ENCODE results near the gene ZBTB21.
"Not testable (repeated sequence)": the region's sequence is repeated elsewhere in the genome, so short reads cannot be mapped to it uniquely, and the experiment has no call there.

The ZBTB21 gene

DNA sequence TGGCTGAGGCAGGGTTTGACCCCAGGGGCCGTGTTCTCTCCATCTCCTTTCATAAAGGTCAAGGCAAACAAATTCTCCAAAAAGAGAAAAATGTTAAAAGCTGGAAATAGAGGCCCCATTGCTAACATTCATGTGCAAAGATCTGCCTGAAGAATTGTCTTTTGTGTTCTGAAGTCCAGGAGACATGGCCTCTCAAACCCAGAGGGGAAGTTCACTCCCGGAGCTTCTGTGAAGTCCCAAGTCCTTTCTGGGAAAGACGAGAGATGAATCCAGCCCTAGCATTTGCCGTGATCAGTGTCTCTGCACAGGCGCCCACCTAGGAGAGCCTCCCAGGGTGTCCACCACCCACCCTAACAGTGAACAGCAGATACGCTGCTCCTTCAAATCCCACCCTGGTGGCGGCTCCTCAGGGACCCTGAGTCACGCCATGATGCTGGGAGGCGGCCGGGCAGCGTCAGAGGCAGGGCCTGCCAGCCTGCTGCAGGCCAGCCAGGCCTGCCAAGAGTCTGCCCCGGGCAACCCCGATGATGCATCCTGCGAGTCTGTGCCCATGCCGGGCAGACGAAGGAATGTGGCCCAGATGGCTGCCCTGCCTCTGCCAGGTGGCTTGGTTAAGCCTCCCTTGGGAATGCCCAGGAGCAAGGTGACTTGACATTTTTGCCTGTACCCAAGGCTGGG lies 51.1 kb downstream of the ZBTB21 start:
- Histone ChIP-seq H3K27me3 (ENCODE audit: low read depth) (no peaks in the 10 kb centered on the region), H3K4me3 (no peak overlapping the region), H3K36me3 (replicated peaks) (no peaks in the 10 kb centered on the region), H3K9me3 (no peaks in the 10 kb centered on the region), H3K4me1 (peaks cover 5% of the 10 kb centered on the region)
- in situ Hi-C loops (cut with MboI; ENCODE audit: low sequenced_read_pairs), result no loop called here
- DNase-seq (ENCODE audit: low spot score in 2 of 2), result no peak

- no peak for DNase-seq (ENCODE audit: low spot score in 2 of 2)
- Histone ChIP-seq H3K4me3 (no peak overlapping the region), H3K9me3 (no peaks in the 10 kb centered on the region), H3K27me3 (ENCODE audit: low read depth) (no peaks in the 10 kb centered on the region), H3K4me1 (peaks cover 6% of the 10 kb centered on the region), H3K36me3 (replicated peaks) (no peaks in the 10 kb centered on the region)
- in situ Hi-C loops (cut with MboI; ENCODE audit: low sequenced_read_pairs), result no loop called here
Observed at GRCh38 chr21:41957991-41958766, 52.0 kb downstream of the ZBTB21 start.

DNA sequence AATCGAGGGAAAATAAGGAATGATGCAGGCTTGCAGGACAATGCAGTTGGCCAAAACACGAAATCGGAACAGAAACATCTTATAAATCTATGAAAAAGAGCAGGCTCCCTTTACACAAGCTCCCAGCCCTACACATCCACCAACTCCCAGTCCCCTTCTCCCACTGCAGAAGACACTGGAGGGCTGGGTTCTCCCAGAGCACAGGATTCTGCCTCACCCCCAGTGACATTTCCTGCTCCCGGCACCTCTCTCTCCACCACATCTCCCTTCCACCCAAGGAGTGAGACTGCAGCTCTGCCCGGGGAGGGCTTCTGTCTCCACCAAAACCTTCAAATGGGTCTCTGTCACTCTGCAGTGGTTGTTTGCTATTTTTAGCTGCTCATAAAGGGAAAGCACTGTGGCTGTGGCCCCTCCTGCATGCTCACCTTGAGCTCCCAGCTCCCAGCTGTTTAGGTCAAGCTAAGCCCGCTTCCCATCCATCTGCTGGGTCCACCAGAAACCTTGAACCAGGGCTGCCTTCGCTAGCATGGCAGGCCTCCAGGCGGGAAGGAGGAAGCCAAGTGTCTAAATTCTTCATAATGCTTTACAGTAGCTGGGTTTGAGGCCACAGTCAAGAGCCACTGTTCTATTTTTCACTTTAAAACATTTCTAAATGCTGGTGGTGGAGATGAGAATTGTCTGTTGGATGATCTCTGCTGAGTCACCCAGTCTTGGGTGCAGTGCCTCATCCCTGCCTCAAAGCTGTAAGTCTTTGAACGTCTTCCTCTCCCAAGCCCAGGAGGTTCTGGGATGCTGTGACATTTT lies 53.0 kb downstream of the ZBTB21 start:
- peaks cover 10% of the 10 kb centered on the region for H3K4me1 ChIP-seq
- no peak for DNase-seq (ENCODE audit: low spot score in 2 of 2)
- no peaks in the 10 kb centered on the region for H3K36me3 ChIP-seq (replicated peaks)
- no peaks in the 10 kb centered on the region for H3K9me3 ChIP-seq
- H3K4me3 ChIP-seq, result no peak overlapping the region
- in situ Hi-C loops (cut with MboI; ENCODE audit: low sequenced_read_pairs), result no loop called here
- H3K27me3 ChIP-seq (ENCODE audit: low read depth), result no peaks in the 10 kb centered on the region

DNA sequence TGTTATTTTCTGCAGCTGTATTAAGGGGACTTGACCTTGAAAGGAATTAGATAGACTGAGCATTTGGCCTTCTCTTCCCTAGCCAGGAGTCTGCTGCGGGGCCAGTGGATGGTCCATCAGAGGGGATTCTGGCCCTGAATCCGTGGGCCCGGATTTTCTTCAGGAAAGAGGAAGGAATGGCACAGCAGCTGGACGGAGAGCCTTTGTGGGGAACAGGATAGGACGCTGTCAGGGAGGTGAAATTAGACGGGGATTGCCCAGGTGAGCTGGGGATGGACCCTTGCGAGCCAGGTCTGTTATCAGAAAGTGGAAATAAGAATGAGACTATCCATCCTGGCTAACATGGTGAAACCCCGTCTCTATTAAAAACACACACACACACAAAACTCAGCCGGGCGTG lies 54.6 kb downstream of the ZBTB21 start:
- Histone ChIP-seq H3K36me3 (replicated peaks) (no peaks in the 10 kb centered on the region; the same call in 1 of the 2 replicates), H3K27me3 (ENCODE audit: low read depth) (no peaks in the 10 kb centered on the region), H3K4me1 (peaks cover 27% of the 10 kb centered on the region), H3K4me3 (no peak overlapping the region), H3K9me3 (no peaks in the 10 kb centered on the region)
- in situ Hi-C loops (cut with MboI; ENCODE audit: low sequenced_read_pairs), result no loop called here
- no peak for DNase-seq (ENCODE audit: low spot score in 2 of 2)

DNA sequence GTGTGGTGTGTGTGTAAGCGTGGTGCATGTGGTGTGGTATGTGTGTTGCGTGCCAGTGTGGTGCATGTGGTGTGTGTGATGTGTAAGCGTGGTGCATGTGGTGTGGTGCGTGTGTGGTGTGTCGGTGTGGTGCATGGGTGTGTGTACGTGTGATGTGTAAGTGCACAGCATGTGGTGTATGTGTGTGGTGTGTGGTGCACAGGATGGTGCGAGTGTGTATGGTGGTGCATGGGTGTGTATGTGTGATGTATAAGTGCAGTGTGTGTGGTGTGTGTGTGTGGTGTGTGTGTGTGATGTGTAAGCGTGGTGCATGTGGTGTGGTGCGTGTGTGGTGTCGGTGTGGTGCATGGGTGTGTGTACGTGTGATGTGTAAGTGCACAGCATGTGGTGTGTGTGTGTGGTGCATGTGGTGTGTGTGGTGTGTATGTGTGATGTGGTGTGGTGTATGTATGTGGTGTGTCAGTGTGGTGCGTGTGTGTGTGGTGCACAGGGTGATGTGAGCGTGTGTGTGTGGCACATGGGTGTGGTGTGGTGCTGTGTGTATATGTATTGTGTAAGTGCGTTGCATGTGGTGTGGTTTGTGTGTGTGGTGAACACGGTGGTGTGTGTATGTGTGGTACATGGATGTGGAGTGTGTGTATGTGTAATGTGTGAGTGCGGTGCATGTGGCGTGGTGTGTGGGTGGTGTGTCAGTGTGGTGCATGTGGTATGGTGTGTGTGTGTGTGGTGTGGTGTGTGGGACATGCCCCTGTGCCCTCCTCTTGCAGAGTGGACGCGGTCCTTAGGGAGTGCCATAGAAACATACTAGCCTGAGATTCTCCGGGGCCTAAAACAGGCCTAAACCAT lies 55.3 kb downstream of the ZBTB21 start:
- no peaks in the 10 kb centered on the region for H3K9me3 ChIP-seq
- DNase-seq (ENCODE audit: low spot score in 2 of 2), result no peak
- H3K4me3 ChIP-seq, result no peak overlapping the region; the same call in 1 of the 2 replicates
- H3K27me3 ChIP-seq (ENCODE audit: low read depth), result no peaks in the 10 kb centered on the region
- H3K4me1 ChIP-seq, result peaks cover 29% of the 10 kb centered on the region
- in situ Hi-C loops (cut with MboI; ENCODE audit: low sequenced_read_pairs), result no loop called here
- no peaks in the 10 kb centered on the region; the same call in 1 of the 2 replicates for H3K36me3 ChIP-seq (replicated peaks)

DNA sequence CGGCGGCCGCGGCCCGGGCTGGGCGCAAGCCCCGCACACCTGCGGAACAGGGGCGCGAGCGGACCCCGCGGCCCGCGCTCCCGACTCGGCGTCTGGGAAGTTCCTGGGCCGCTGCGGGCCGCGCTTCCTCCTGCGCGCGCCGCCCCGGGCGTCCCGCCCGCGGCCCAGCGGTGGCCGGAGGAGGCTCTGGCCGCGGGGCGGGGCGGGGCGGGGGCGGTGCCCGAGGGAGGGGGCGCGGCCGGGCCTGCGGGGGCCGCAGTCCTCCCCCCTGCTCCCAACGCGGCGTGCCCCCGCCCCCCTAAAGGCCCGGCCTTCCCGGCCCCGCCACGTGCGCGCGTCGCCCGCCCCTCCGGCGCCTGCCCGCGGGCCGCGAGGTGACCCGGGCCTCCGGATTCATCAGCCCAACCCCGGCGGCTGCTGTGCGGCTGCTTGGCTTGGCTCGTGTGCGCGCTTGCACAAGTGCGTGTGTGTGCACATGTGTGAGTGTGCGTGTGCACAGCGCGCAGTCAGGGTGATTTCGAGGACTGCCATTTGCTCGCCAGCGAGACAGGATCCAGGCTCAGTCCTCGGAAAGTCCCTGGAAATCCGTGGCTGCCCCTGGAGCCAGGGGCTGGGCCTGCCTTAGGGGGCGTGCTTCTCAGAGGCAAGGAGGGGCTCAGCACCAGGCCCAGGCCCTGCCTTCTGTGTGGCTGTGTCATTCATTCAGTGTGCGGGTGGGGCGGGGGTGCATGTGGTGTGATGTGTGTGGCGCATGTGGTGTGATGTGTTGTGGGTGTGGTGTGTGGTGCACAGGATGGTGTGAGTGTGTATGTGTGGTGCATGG lies 56.1 kb downstream of the ZBTB21 start, which contains the start of gene C2CD2:
TSS of gene C2CD2 (minus strand) at position 188 of the 823 bp plus-strand sequence. CDS start 370 bp downstream, outside the sequence.
- Histone ChIP-seq H3K4me1 (peaks cover 29% of the 10 kb centered on the region), H3K27me3 (ENCODE audit: low read depth) (no peaks in the 10 kb centered on the region), H3K4me3 (peak within 1 kb of the TSS; percentile 60), H3K36me3 (replicated peaks) (no peaks in the 10 kb centered on the region; the same call in 1 of the 2 replicates), H3K9me3 (no peaks in the 10 kb centered on the region)
- in situ Hi-C loops (cut with MboI; ENCODE audit: low sequenced_read_pairs), result no loop called here
- DNase-seq (ENCODE audit: low spot score in 2 of 2), result peak; percentile 69 to 87

DNA sequence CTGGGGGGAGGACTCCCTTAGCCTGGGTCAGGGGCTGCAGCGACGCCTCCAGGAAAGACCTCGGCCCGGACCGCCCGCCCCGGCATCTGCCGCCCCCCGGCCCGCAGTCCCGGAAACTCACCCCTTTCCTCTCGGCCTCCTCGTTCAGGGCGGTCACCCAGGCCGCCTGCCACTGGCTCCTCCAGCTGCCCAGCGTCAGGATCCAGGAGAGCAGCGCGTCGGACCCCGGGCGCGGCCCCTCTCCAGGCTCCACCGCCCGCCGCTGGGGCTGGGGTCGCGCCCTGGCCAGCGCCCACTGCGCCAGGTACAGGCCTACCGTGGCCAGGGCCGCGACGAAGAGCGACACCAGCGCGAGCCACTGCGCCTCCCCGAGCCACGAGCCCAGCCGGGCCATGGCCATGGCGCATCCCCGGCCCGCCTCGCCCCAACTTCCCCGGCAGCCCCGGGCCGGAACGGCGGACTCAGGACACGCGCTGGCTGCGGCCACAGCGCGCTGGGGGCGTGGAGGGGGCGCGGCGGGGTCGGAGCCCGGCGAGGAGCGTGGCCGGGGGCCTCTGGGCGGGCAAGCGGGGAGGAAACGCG lies 56.8 kb downstream of the ZBTB21 start:
- in situ Hi-C loops (cut with MboI; ENCODE audit: low sequenced_read_pairs), result no loop called here
- Histone ChIP-seq H3K27me3 (ENCODE audit: low read depth) (no peaks in the 10 kb centered on the region), H3K9me3 (no peaks in the 10 kb centered on the region), H3K4me3 (peak overlapping the region; percentile 60), H3K4me1 (peaks cover 29% of the 10 kb centered on the region), H3K36me3 (replicated peaks) (no peaks in the 10 kb centered on the region; the same call in 1 of the 2 replicates)
- DNase-seq (ENCODE audit: low spot score in 2 of 2), result peak in 1 of 2 experiments; percentile 31

DNA sequence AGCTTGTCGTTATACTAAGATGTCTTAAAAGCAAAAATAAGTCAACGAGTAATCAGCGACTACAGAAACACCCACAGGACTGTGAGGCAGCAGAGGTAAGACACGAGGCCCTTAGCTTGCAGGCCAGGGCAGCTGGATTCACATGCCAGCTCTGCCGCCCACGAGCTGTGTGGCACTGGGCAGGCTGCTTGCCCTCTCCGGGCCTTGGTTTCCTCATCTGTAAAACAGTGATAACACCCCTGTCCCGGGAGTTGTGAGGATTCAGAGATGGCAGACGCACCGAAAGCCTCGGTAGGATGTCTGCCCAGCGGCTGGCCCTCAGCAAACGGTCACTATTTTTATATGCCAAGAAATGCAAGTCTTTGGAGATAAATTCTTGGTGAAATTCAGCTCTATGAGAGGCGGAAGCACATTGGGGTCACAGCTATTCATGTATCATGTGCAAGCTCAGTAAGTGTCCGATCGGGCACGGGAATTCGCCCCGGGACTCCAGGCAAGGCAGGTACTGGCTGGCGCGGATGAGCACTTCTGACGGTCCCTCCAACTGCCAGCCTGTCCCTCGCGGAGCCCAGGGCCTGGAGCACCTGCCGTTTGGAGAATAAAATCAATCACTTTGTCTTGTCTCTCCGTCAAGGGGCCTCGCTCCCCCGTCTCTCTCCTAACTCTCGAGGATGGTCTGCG lies 57.5 kb downstream of the ZBTB21 start:
- Histone ChIP-seq H3K4me1 (peaks cover 29% of the 10 kb centered on the region), H3K27me3 (ENCODE audit: low read depth) (no peaks in the 10 kb centered on the region), H3K9me3 (no peaks in the 10 kb centered on the region), H3K4me3 (peak overlapping the region; percentile 60), H3K36me3 (replicated peaks) (no peaks in the 10 kb centered on the region; the same call in 1 of the 2 replicates)
- in situ Hi-C loops (cut with MboI; ENCODE audit: low sequenced_read_pairs), result no loop called here
- peak; percentile 9 to 55 for DNase-seq (ENCODE audit: low spot score in 2 of 2)

DNA sequence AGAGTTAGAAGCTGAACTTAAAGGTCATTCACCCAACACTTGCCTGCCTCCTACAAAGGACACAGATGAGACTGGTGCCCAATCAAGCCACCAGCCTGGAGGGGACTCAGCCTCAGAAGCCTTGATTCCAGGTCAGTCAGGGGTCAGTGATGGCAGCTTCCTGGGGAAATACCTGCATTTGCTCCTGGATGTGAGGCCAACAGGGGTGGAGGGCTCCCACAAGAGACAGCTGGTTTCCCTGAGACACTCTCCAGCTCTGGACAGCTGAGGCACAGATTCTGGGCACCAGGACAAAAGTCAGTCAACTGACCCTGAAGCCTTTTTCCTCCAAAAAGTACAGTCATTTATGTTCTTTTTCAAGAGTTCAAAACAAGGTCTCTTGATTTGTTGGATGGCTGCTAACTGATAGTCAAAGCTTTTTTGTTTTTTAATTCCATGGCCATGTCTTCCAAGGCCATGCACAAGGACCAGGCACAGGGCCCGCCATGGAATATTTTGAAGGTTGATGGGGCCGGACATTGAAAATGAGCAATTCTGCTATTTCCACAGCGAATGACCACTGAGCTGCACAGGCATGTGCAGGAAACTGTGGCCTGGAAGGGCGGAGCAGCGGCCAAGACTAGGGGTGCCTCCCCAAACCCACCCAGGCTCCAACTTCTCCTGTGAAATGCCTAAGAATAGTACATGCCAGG lies 58.1 kb downstream of the ZBTB21 start:
- Histone ChIP-seq H3K27me3 (ENCODE audit: low read depth) (no peaks in the 10 kb centered on the region), H3K4me1 (peaks cover 29% of the 10 kb centered on the region), H3K9me3 (no peaks in the 10 kb centered on the region), H3K4me3 (peak overlapping the region; percentile 60), H3K36me3 (replicated peaks) (no peaks in the 10 kb centered on the region; the same call in 1 of the 2 replicates)
- in situ Hi-C loops (cut with MboI; ENCODE audit: low sequenced_read_pairs), result no loop called here
- DNase-seq (ENCODE audit: low spot score in 2 of 2), result no peak

DNA sequence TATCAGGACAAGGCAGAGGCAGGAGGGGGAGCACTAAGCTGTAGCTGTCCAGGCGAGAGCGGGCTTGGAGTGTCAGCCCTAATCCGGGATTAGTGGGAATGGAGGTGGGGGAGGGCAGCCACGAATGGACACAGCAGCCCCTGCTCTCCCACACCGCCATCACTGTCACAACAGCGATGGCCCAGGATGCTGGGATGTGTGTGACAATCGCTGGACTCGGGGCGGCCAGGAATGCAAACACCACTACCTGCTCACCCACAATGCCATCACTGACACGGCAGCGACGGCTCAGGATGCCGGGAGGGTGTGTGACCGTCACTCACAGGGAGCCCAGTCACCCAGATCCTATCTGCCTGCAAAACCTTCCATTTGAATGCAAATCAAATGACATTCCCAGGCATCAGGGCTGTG lies 59.2 kb downstream of the ZBTB21 start:
- peak overlapping the region; percentile 33 for H3K4me3 ChIP-seq
- in situ Hi-C loops (cut with MboI; ENCODE audit: low sequenced_read_pairs), result no loop called here
- peak; percentile 79 to 87 for DNase-seq (ENCODE audit: low spot score in 2 of 2)

GRCh38 chr21:41949631-41950030 lies 60.5 kb downstream of the ZBTB21 start:
- H3K9me3 ChIP-seq; in situ Hi-C loops (cut with MboI; ENCODE audit: low sequenced_read_pairs); DNase-seq (ENCODE audit: low spot score in 2 of 2); H3K27me3 ChIP-seq (ENCODE audit: low read depth); H3K36me3 ChIP-seq (replicated peaks); H3K4me3 ChIP-seq: not testable (repeated sequence)
- H3K4me1 ChIP-seq, result peaks cover 29% of the 10 kb centered on the region

More for the DNA sequence above, 59.2 kb downstream of the ZBTB21 start:
- H3K4me1 ChIP-seq, result peaks cover 29% of the 10 kb centered on the region
- H3K27me3 ChIP-seq (ENCODE audit: low read depth), result no peaks in the 10 kb centered on the region
- H3K36me3 ChIP-seq (replicated peaks), result no peaks in the 10 kb centered on the region; the same call in 1 of the 2 replicates
- H3K9me3 ChIP-seq, result no peaks in the 10 kb centered on the region
